ENCODE data around the gene OR51G1.

GRCh38 chr11:4960877-4961276 lies 36.7 kb upstream of the OR51G1 start:
- TF ChIP-seq CTCF (IDR thresholded peaks at IDR 0.05; ENCODE audit: borderline replicate concordance, extremely low read depth, low read length, poor library complexity, severe bottlenecking): no peak
- TF ChIP-seq EZH2 (IDR thresholded peaks at IDR 0.05; ENCODE audit: borderline replicate concordance, low read depth, low read length, severe bottlenecking): no peak
